Fibroblast of lung (primary cell): Measurements from ENCODE around the gene ZFHX2. TPM values are rescaled to one million over a fixed set of nuclear protein-coding genes. Genes with fewer than 3 reads are reported as not detected.

Source experiments
- DNase-seq, 2 donors: peaks; one replicate each; pipeline versions ENCODE4 v3.0.0 to v3.0.0-alpha.2; 2010; ENCODE audit warnings: low read depth in 2 of 2
- H2AFZ ChIP-seq: 2 replicates; pipeline ENCODE4 v1.5.1; 2012; ENCODE audit warnings: low read length, control low read depth, inconsistent platforms
- H3K27ac ChIP-seq: 2 replicates; pipeline ENCODE4 v1.5.1; 2011; ENCODE audit warnings: low read length, control low read depth; ENCODE audit not compliant: insufficient read depth
- H3K27me3 ChIP-seq: 2 replicates; pipeline ENCODE4 v1.5.1; 2011; ENCODE audit warnings: mild to moderate bottlenecking, low read length; ENCODE audit not compliant: control insufficient read depth, insufficient read depth
- H3K36me3 ChIP-seq: 2 replicates; pipeline ENCODE4 v1.5.1; 2011; ENCODE audit warnings: low read length; ENCODE audit not compliant: control insufficient read depth, insufficient read depth
- H3K4me1 ChIP-seq: 2 replicates; pipeline ENCODE4 v1.5.1; 2011; ENCODE audit warnings: low read length; ENCODE audit not compliant: control insufficient read depth, insufficient read depth; ENCODE audit errors: extremely low read depth
- H3K4me2 ChIP-seq: 2 replicates; pipeline ENCODE4 v1.5.1; 2011; ENCODE audit warnings: low read length, control low read depth; ENCODE audit not compliant: insufficient read depth; ENCODE audit errors: extremely low read depth
- H3K4me3 ChIP-seq, 4 experiments: fragments of 200-600 bp in 1 of 4; sonication (generic) in 1 of 4; replicated peaks in 1 of 4; 2 replicates each; pipeline ENCODE4 v1.5.1; 2011 to 2016; ENCODE audit warnings: low read length in 4 of 4, low read depth in 3 of 4, mild to moderate bottlenecking in 3 of 4, control low read depth in 2 of 4, inconsistent platforms in 1 of 4, mixed read lengths in 1 of 4; ENCODE audit not compliant: insufficient read depth in 1 of 4; ENCODE audit errors: control extremely low read depth in 1 of 4
- H3K79me2 ChIP-seq: 2 replicates; pipeline ENCODE4 v1.5.1; 2012; ENCODE audit warnings: mild to moderate bottlenecking, low read length, inconsistent platforms; ENCODE audit not compliant: control insufficient read depth, insufficient read depth
- H3K9ac ChIP-seq: 2 replicates; pipeline ENCODE4 v1.5.1; 2011; ENCODE audit warnings: mild to moderate bottlenecking, low read length, control low read depth; ENCODE audit not compliant: insufficient read depth
- H3K9me3 ChIP-seq: 2 replicates; pipeline ENCODE4 v1.5.1; 2012; ENCODE audit warnings: low read depth, low read length; ENCODE audit not compliant: control insufficient read depth, insufficient read depth
- H4K20me1 ChIP-seq: 2 replicates; pipeline ENCODE4 v1.5.1; 2011; ENCODE audit warnings: low read length; ENCODE audit not compliant: control insufficient read depth, insufficient read depth; ENCODE audit errors: extremely low read depth
- EZH2 ChIP-seq: IDR thresholded peaks from 2 replicates; pipeline ENCODE4 v1.5.1; 2012; ENCODE audit warnings: low read length, control low read depth, mild to moderate bottlenecking; ENCODE audit errors: missing control alignments
- polyA plus RNA-seq, 2 donors: library from polyadenylated mRNA; depleted of rRNA in 1 of 2; stranded (reverse) in 1 of 2; unstranded in 1 of 2; fragments of >200 nt; gene quantifications; 2 replicates each; pipeline ENCODE4 v1.2.1, GENCODE V29; 2011 to 2012; ENCODE audit warnings: missing spikeins in 1 of 2
- total RNA-seq: library from RNA; depleted of rRNA; stranded (reverse); fragments of >200 nt; gene quantifications from 2 replicates; pipeline ENCODE4 v1.2.1, GENCODE V29; 2014
- TF ChIP-seq, protein P1 (sequence below), 2 donors: IDR thresholded peaks in 1 of 2; conservative IDR thresholded peaks in 1 of 2; 1 replicate in 1 of 2; 2 replicates in 1 of 2; pipeline ENCODE4 v1.5.1; 2011 to 2012; ENCODE audit warnings: low read length in 2 of 2, control low read depth in 1 of 2, inconsistent platforms in 1 of 2, low read depth in 1 of 2, mild to moderate bottlenecking in 1 of 2

Gene ZFHX2
- total and polyA plus RNA-seq, 2 donors (not counting 1 experiment from before 2014, with no cell fraction given) = 0.33 TPM; not detected in 1

DNA sequence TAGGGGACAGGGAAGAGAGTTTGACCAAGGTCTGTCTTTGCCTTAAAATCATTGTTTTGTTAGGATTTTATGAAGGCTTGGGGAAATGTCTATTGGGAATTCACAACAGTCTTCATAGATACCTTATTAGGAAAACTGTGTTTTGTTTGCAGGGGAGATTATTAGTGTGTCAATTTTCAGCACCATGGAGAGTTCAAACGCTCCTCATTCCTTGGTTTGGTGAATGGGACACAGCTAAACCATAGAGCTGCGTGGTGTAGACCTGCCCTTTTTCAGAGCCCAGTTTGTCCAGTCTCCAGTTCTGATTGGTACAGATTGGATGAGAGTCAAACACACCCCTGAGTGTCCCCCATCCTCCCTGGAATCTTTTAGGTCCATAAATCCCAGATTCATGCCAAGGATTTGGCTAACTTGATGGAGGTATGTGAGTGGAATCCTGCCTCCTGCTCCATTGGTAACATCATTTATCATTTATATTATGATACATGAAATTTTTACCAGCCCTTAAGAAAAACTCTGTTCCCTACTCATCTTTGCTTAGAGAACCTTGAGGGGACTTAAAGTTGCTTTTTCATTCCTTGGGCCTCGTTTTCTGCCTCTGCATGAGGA lies 70.1 kb downstream of the ZFHX2 start:
- H3K4me3 ChIP-seq = no peak overlapping the region
- no peak overlapping the region for H3K4me2 ChIP-seq
- H2AFZ ChIP-seq = no peak overlapping the region
- no peaks in the 10 kb centered on the region for H3K27me3 ChIP-seq
- peaks cover 5% of the 10 kb centered on the region for H3K36me3 ChIP-seq
- H3K27ac ChIP-seq = no peak overlapping the region
- no peak for TF ChIP-seq EZH2
- TF ChIP-seq, protein P1, sequence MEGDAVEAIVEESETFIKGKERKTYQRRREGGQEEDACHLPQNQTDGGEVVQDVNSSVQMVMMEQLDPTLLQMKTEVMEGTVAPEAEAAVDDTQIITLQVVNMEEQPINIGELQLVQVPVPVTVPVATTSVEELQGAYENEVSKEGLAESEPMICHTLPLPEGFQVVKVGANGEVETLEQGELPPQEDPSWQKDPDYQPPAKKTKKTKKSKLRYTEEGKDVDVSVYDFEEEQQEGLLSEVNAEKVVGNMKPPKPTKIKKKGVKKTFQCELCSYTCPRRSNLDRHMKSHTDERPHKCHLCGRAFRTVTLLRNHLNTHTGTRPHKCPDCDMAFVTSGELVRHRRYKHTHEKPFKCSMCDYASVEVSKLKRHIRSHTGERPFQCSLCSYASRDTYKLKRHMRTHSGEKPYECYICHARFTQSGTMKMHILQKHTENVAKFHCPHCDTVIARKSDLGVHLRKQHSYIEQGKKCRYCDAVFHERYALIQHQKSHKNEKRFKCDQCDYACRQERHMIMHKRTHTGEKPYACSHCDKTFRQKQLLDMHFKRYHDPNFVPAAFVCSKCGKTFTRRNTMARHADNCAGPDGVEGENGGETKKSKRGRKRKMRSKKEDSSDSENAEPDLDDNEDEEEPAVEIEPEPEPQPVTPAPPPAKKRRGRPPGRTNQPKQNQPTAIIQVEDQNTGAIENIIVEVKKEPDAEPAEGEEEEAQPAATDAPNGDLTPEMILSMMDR (conservative IDR thresholded peaks at IDR 0.05 in 1 of 2, IDR thresholded peaks at IDR 0.05 in 1 of 2; ENCODE audit: low read depth in 1 of 2, low read length in 2 of 2) = no peak
- peak; percentile 17 to 39 for DNase-seq
- H3K79me2 ChIP-seq = no peaks in the 10 kb centered on the region
- H4K20me1 ChIP-seq = no peaks in the 10 kb centered on the region
- no peak overlapping the region for H3K9ac ChIP-seq
- H3K4me1 ChIP-seq = no peaks in the 10 kb centered on the region
- no peaks in the 10 kb centered on the region for H3K9me3 ChIP-seq

DNA sequence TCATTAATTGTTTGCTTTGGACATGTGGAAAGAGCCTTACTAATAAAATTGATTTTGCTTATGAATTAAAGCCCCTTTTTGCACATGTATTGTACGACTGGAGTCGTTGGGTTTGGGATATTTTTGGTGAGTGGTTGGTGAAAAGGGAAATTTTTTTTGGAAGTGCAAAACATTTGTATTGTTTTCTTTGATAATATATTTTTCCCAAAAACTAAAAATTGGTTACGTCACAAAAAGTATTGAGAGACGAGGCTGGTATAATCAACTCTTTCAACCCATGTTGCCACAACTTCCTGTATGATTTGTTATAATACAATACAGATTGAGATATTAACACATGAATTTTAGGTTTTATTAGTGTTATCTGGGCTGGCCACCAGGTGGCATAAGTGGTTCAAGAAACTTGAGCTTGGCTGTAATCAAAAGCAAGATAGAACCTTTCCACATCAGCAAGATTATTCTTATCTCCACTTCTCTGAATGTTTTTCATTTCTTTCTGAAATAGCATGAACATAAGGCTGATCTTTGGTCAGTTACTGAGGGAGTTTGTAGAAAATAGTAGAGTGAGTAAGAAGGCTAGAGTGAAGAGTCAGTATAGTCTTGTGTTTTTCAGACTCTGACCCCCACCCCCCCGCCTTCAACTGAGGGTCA lies 73.3 kb downstream of the ZFHX2 start:
- no peaks in the 10 kb centered on the region for H3K9me3 ChIP-seq
- no peaks in the 10 kb centered on the region for H3K27me3 ChIP-seq
- no peaks in the 10 kb centered on the region for H3K79me2 ChIP-seq
- no peak overlapping the region for H3K4me3 ChIP-seq
- peaks cover 6% of the 10 kb centered on the region for H3K36me3 ChIP-seq
- H3K27ac ChIP-seq = no peak overlapping the region
- TF ChIP-seq EZH2 = no peak
- TF ChIP-seq, protein P1 (conservative IDR thresholded peaks at IDR 0.05 in 1 of 2, IDR thresholded peaks at IDR 0.05 in 1 of 2; ENCODE audit: low read depth in 1 of 2, low read length in 2 of 2) = peak; percentile 61 to 66
- no peaks in the 10 kb centered on the region for H4K20me1 ChIP-seq
- H3K4me1 ChIP-seq = no peaks in the 10 kb centered on the region
- peak; percentile 63 to 75 for DNase-seq
- no peak overlapping the region for H3K4me2 ChIP-seq
- no peak overlapping the region for H2AFZ ChIP-seq
- H3K9ac ChIP-seq = no peak overlapping the region

DNA sequence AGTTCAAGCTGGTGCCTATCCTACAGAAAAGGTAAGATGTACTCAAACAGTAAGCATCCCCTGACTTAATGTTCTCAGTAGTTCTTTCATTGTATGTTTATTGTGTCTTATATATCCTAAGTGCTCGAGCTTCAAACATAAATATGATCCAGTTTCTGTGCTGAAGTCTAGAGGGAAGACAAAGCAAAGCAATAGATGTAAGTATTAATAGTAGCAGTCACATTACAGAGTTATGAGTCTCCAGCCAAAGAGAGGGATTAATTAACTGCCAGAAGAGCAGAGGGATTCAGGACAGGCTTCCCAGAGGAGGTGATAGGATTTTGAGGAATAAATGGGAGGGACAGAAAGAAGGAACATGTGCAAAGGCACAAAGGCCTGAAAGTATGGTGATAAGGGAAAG lies 80.6 kb downstream of the ZFHX2 start:
- H3K4me3 ChIP-seq = no peak overlapping the region
- no peak overlapping the region for H3K27ac ChIP-seq
- H3K27me3 ChIP-seq = no peaks in the 10 kb centered on the region
- H3K4me2 ChIP-seq = no peak overlapping the region
- peaks cover 4% of the 10 kb centered on the region for H3K4me1 ChIP-seq
- H3K9ac ChIP-seq = no peak overlapping the region
- no peak overlapping the region for H2AFZ ChIP-seq
- H4K20me1 ChIP-seq = no peaks in the 10 kb centered on the region
- no peaks in the 10 kb centered on the region for H3K9me3 ChIP-seq
- DNase-seq = no peak
- TF ChIP-seq EZH2 = no peak
- TF ChIP-seq, protein P1 (conservative IDR thresholded peaks at IDR 0.05 in 1 of 2, IDR thresholded peaks at IDR 0.05 in 1 of 2; ENCODE audit: low read depth in 1 of 2, low read length in 2 of 2) = no peak
- peaks cover 6% of the 10 kb centered on the region for H3K36me3 ChIP-seq
- H3K79me2 ChIP-seq = peaks cover 17% of the 10 kb centered on the region

Other genes with a start within 250 kb of the ZFHX2 start
- gene PPP1R3E, start 248.9 kb downstream of the ZFHX2 start, total RNA-seq = 2.6 TPM in 2 replicates
- gene PPP1R3E, start 248.9 kb downstream of the ZFHX2 start, polyA plus RNA-seq = 3.3 and 6.0 TPM in 2 replicates
- gene BCL2L2, start 244.9 kb downstream of the ZFHX2 start, total RNA-seq = 17.2 and 25.4 TPM in 2 replicates
- gene BCL2L2, start 244.9 kb downstream of the ZFHX2 start, polyA plus RNA-seq = 18.0 and 24.7 TPM in 2 replicates
- 59.1 and 73.2 TPM in 2 replicates for gene PABPN1, start 230.3 kb downstream of the ZFHX2 start, total RNA-seq
- 152 and 158 TPM in 2 replicates for gene PABPN1, start 230.3 kb downstream of the ZFHX2 start, polyA plus RNA-seq
- gene SLC22A17, start 198.9 kb downstream of the ZFHX2 start, total RNA-seq = 16.4 and 23.1 TPM in 2 replicates
- gene SLC22A17, start 198.9 kb downstream of the ZFHX2 start, polyA plus RNA-seq = 3.9 and 7.9 TPM in 2 replicates
- 8.5 and 12.2 TPM in 2 replicates for gene EFS, start 186.6 kb downstream of the ZFHX2 start, total RNA-seq
- gene EFS, start 186.6 kb downstream of the ZFHX2 start, polyA plus RNA-seq = 2.0 and 2.3 TPM in 2 replicates
- not detected in 2 replicates for gene IL25, start 179.0 kb downstream of the ZFHX2 start, total RNA-seq
- not detected in 2 replicates for gene IL25, start 179.0 kb downstream of the ZFHX2 start, polyA plus RNA-seq
- 0.33 and 0.77 TPM in 2 replicates for gene CMTM5, start 174.7 kb downstream of the ZFHX2 start, total RNA-seq
- gene CMTM5, start 174.7 kb downstream of the ZFHX2 start, polyA plus RNA-seq = 0.08 TPM in 1 of 2 replicates, not detected in the other
- not detected in 2 replicates for gene MYH6, start 143.5 kb downstream of the ZFHX2 start, total RNA-seq
- not detected in 2 replicates for gene MYH6, start 143.5 kb downstream of the ZFHX2 start, polyA plus RNA-seq
- not detected in 2 replicates for gene MYH7, start 116.1 kb downstream of the ZFHX2 start, total RNA-seq
- gene MYH7, start 116.1 kb downstream of the ZFHX2 start, polyA plus RNA-seq = not detected in 2 replicates
- gene NGDN, start 82.1 kb downstream of the ZFHX2 start, total RNA-seq = 46.9 and 51.9 TPM in 2 replicates
- gene NGDN, start 82.1 kb downstream of the ZFHX2 start, polyA plus RNA-seq = 39.5 and 47.7 TPM in 2 replicates
- 23.4 and 24.1 TPM in 2 replicates for gene THTPA, start 4.5 kb upstream of the ZFHX2 start, total RNA-seq
- gene THTPA, start 4.5 kb upstream of the ZFHX2 start, polyA plus RNA-seq = 7.8 and 10.1 TPM in 2 replicates
- 5.6 and 9.2 TPM in 2 replicates for gene AP1G2, start 16.0 kb upstream of the ZFHX2 start, total RNA-seq
- gene AP1G2, start 16.0 kb upstream of the ZFHX2 start, polyA plus RNA-seq = 3.6 and 7.9 TPM in 2 replicates
- not detected in 2 replicates for gene JPH4, start 27.0 kb upstream of the ZFHX2 start, total RNA-seq
- not detected in 2 replicates for gene JPH4, start 27.0 kb upstream of the ZFHX2 start, polyA plus RNA-seq
- not detected in 2 replicates for gene DHRS2, start 84.6 kb upstream of the ZFHX2 start, total RNA-seq
- gene DHRS2, start 84.6 kb upstream of the ZFHX2 start, polyA plus RNA-seq = 0.02 and 0.08 TPM in 2 replicates